H9 (cell line): Measurements from ENCODE around the gene WDR38. TPM values are rescaled to one million over a fixed set of nuclear protein-coding genes. Genes with fewer than 3 reads are reported as not detected.

Source experiments
- DNase-seq: peaks from one replicate; pipeline ENCODE4 v3.0.0-alpha.2; 2017
- H2AFZ ChIP-seq: one replicate; pipeline ENCODE4 v1.6.1; 2013; ENCODE audit warnings: mild to moderate bottlenecking, low read length, control low read depth, moderate library complexity
- H2AK5ac ChIP-seq: 2 replicates; pipeline ENCODE4 v1.6.1; 2013; ENCODE audit warnings: low read length, control low read depth, mixed read lengths; ENCODE audit not compliant: insufficient read length
- H2BK120ac ChIP-seq: one replicate; pipeline ENCODE4 v1.6.1; 2013; ENCODE audit warnings: low read depth, mild to moderate bottlenecking, low read length, control low read depth, inconsistent platforms; ENCODE audit not compliant: poor library complexity, severe bottlenecking
- H2BK12ac ChIP-seq: 2 replicates; pipeline ENCODE4 v1.6.1; 2013; ENCODE audit warnings: low read length, control low read depth, mixed read lengths, low read depth; ENCODE audit not compliant: insufficient read length
- H2BK15ac ChIP-seq: 2 replicates; pipeline ENCODE4 v1.6.1; 2013; ENCODE audit warnings: low read depth, low read length, control low read depth
- H2BK20ac ChIP-seq: one replicate; pipeline ENCODE4 v1.6.1; 2013; ENCODE audit warnings: low read depth, mild to moderate bottlenecking, low read length, control low read depth, inconsistent platforms; ENCODE audit not compliant: poor library complexity, severe bottlenecking
- H2BK5ac ChIP-seq: 2 replicates; pipeline ENCODE4 v1.6.1; 2013; ENCODE audit warnings: low read length, control low read depth, mixed read lengths; ENCODE audit not compliant: insufficient read length
- H3K14ac ChIP-seq: 2 replicates; pipeline ENCODE4 v1.6.1; 2013; ENCODE audit warnings: low read length, control low read depth; ENCODE audit not compliant: insufficient read depth
- H3K18ac ChIP-seq: 2 replicates; pipeline ENCODE4 v1.6.1; 2013; ENCODE audit warnings: low read depth, mild to moderate bottlenecking, mixed read lengths, low read length, control low read depth; ENCODE audit not compliant: insufficient read length
- H3K23ac ChIP-seq: 2 replicates; pipeline ENCODE4 v1.6.1; 2013; ENCODE audit warnings: low read length, control low read depth, mixed read lengths, low read depth; ENCODE audit not compliant: insufficient read length
- H3K23me2 ChIP-seq: 2 replicates; pipeline ENCODE4 v1.6.1; 2013; ENCODE audit warnings: low read depth, mild to moderate bottlenecking, mixed read lengths, low read length, control low read depth; ENCODE audit not compliant: insufficient read length, poor library complexity, severe bottlenecking
- H3K27ac ChIP-seq: 2 replicates; pipeline ENCODE4 v1.5.1; 2013; ENCODE audit warnings: low read length, control low read depth, mixed read lengths, low read depth; ENCODE audit not compliant: insufficient read length
- H3K27me3 ChIP-seq: 2 replicates; pipeline ENCODE4 v1.6.1; 2013; ENCODE audit warnings: low read length, control low read depth, inconsistent platforms; ENCODE audit not compliant: insufficient read depth
- H3K4ac ChIP-seq: 2 replicates; pipeline ENCODE4 v1.6.1; 2013; ENCODE audit warnings: low read depth, mild to moderate bottlenecking, control low read depth, inconsistent platforms, low read length, moderate library complexity
- H3K4me1 ChIP-seq: 2 replicates; pipeline ENCODE4 v1.6.1; 2013; ENCODE audit warnings: low read length, control low read depth, inconsistent platforms; ENCODE audit not compliant: insufficient read depth
- H3K4me2 ChIP-seq: 2 replicates; pipeline ENCODE4 v1.6.1; 2013; ENCODE audit warnings: low read length, control low read depth, mixed read lengths; ENCODE audit not compliant: insufficient read length, insufficient read depth
- H3K56ac ChIP-seq: 2 replicates; pipeline ENCODE4 v1.6.1; 2013; ENCODE audit warnings: low read depth, mild to moderate bottlenecking, mixed read lengths, low read length, control low read depth; ENCODE audit not compliant: insufficient read length
- H3K79me1 ChIP-seq: 2 replicates; pipeline ENCODE4 v1.6.1; 2013; ENCODE audit warnings: low read depth, mild to moderate bottlenecking, moderate library complexity, low read length, control low read depth, inconsistent platforms; ENCODE audit not compliant: insufficient read depth, poor library complexity, severe bottlenecking
- H3K79me2 ChIP-seq: 2 replicates; pipeline ENCODE4 v1.6.1; 2013; ENCODE audit warnings: low read length, control low read depth, inconsistent platforms; ENCODE audit not compliant: insufficient read depth
- H3K9ac ChIP-seq: 2 replicates; pipeline ENCODE4 v1.6.1; 2013; ENCODE audit warnings: low read length, control low read depth, mixed read lengths; ENCODE audit not compliant: insufficient read length; ENCODE audit errors: extremely low read depth
- H3K9me3 ChIP-seq: one replicate; pipeline ENCODE4 v1.6.1; 2013; ENCODE audit warnings: low read depth, low read length, inconsistent platforms; ENCODE audit not compliant: control insufficient read depth
- H3T11ph ChIP-seq: one replicate; pipeline ENCODE4 v1.6.1; 2013; ENCODE audit warnings: mild to moderate bottlenecking, low read length, control low read depth, inconsistent platforms
- H4K20me1 ChIP-seq: one replicate; pipeline ENCODE4 v1.6.1; 2013; ENCODE audit not compliant: control insufficient read depth, insufficient read length, insufficient read depth
- H4K5ac ChIP-seq: 2 replicates; pipeline ENCODE4 v1.6.1; 2013; ENCODE audit warnings: low read depth, mild to moderate bottlenecking, mixed read lengths, low read length, control low read depth; ENCODE audit not compliant: insufficient read length
- H4K8ac ChIP-seq: replicated peaks from 2 replicates; pipeline ENCODE4 v1.6.1; 2013; ENCODE audit warnings: low read length, control low read depth, mixed read lengths, low read depth; ENCODE audit not compliant: insufficient read length
- H4K91ac ChIP-seq: 2 replicates; pipeline ENCODE4 v1.6.1; 2013; ENCODE audit warnings: low read depth, mild to moderate bottlenecking, moderate library complexity, mixed read lengths, low read length, control low read depth; ENCODE audit not compliant: insufficient read length
- H3K27ac Mint-ChIP-seq, 3 experiments: 2 replicates in 2 of 3; 3 replicates in 1 of 3; pipeline ENCODE4 v1.8.0; 2020 to 2021; ENCODE audit warnings: mixed read lengths in 3 of 3, mild to moderate bottlenecking in 1 of 3, moderate library complexity in 1 of 3
- H3K27me3 Mint-ChIP-seq: 2 replicates; pipeline ENCODE4 v1.8.0; 2021; ENCODE audit warnings: low read depth, mild to moderate bottlenecking, moderate library complexity, mixed read lengths
- H3K36me3 Mint-ChIP-seq, 3 experiments: 2 replicates in 2 of 3; 3 replicates in 1 of 3; pipeline ENCODE4 v1.8.0; 2020 to 2021; ENCODE audit warnings: low read depth in 3 of 3, mixed read lengths in 3 of 3; ENCODE audit not compliant: insufficient read depth in 1 of 3
- H3K4me1 Mint-ChIP-seq, 2 experiments: 2 replicates each; pipeline ENCODE4 v1.8.0; 2020; ENCODE audit warnings: mixed read lengths in 2 of 2
- H3K4me3 Mint-ChIP-seq, 2 experiments: 2 replicates in 1 of 2; 3 replicates in 1 of 2; pipeline ENCODE4 v1.8.0; 2020 to 2021; ENCODE audit warnings: mild to moderate bottlenecking in 2 of 2, mixed read lengths in 2 of 2, moderate library complexity in 1 of 2
- H3K9me3 Mint-ChIP-seq, 2 experiments: 2 replicates in 1 of 2; 3 replicates in 1 of 2; pipeline ENCODE4 v1.8.0; 2020; ENCODE audit warnings: mild to moderate bottlenecking in 2 of 2, mixed read lengths in 2 of 2, moderate library complexity in 1 of 2
- CTCF ChIP-seq: fragments of 200-600 bp; sonication (generic); conservative IDR thresholded peaks from 3 replicates; pipeline ENCODE4 v1.8.0; 2021; ENCODE audit warnings: antibody characterized with exemption, mild to moderate bottlenecking
- WGBS: extraction: QIAGEN DNeasy Blood & Tissue Kit; methylation state at CpG from one replicate; pipeline ENCODE4 v1.1.7; 2013; ENCODE audit warnings: missing lambda C conversion rate, low lambda C conversion rate, mixed read lengths; ENCODE audit not compliant: insufficient read length; ENCODE audit errors: extremely low coverage; 5-methylcytosine and 5-hydroxymethylcytosine counted together
- total RNA-seq: library from RNA; stranded (reverse); gene quantifications from 2 replicates; pipeline ENCODE4 v1.2.1, GENCODE V29; 2021

The WDR38 gene
- total RNA-seq, 1 experiment from 2014 or later: not detected

- no peaks in the 10 kb centered on the region for H4K20me1 ChIP-seq
- H4K8ac ChIP-seq: no peak overlapping the region
- no CpG with 5 or more reads among the region's 7 CpGs for WGBS
- H3K14ac ChIP-seq: no peak overlapping the region; the same call in 1 of the 2 replicates
- H3K23ac ChIP-seq: no peak overlapping the region
- no peaks in the 10 kb centered on the region for H3K23me2 ChIP-seq
- Mint-ChIP-seq H3K36me3 (no peaks in the 10 kb centered on the region; a peak in 1 of 7 replicates), H3K27me3 (no peaks in the 10 kb centered on the region), H3K4me3 (no peak overlapping the region), H3K9me3 (no peaks in the 10 kb centered on the region), H3K27ac (peak overlapping the region in 2 of 3 experiments; percentile 35 to 77; a peak in 2 of 7 replicates), H3K4me1 (peaks cover 37 to 44% of the 10 kb centered on the region in 2 experiments)
- no peak overlapping the region for H3K4ac ChIP-seq
- DNase-seq: no peak
- no peak overlapping the region for H3K18ac ChIP-seq
- no peak overlapping the region for H3T11ph ChIP-seq
- H2AFZ ChIP-seq: no peak overlapping the region
- H2BK5ac ChIP-seq: no peak overlapping the region
- no peaks in the 10 kb centered on the region for H3K9me3 ChIP-seq
- H2BK120ac ChIP-seq: no peak overlapping the region
- H4K91ac ChIP-seq: no peak overlapping the region
- no peak overlapping the region for H3K27ac ChIP-seq
- H3K9ac ChIP-seq: no peak overlapping the region
- no peak overlapping the region for H2AK5ac ChIP-seq
- H3K79me2 ChIP-seq: no peaks in the 10 kb centered on the region
- no peak overlapping the region for H3K4me2 ChIP-seq
- no peak for TF ChIP-seq CTCF
- H2BK15ac ChIP-seq: no peak overlapping the region
- no peak overlapping the region for H2BK20ac ChIP-seq
- no peak overlapping the region for H2BK12ac ChIP-seq
- no peaks in the 10 kb centered on the region for H3K27me3 ChIP-seq
- no peaks in the 10 kb centered on the region for H3K79me1 ChIP-seq
- peaks cover 3% of the 10 kb centered on the region; the same call in 1 of the 2 replicates for H3K4me1 ChIP-seq
- H3K56ac ChIP-seq: no peak overlapping the region
- H4K5ac ChIP-seq: no peak overlapping the region
These were observed 40.2 kb upstream of the WDR38 start for GRCh38 chr9:124813041-124813440.
